GM12878 (cell line): ENCODE results near the gene SHROOM3. TPM values are rescaled to one million over a fixed set of nuclear protein-coding genes. Genes with fewer than 3 reads are reported as not detected.

Experiments used
- ATAC-seq: fragments of 200-7000 bp; cut with Tn5 transposase; 3 replicates; pipeline ENCODE4 v1.9.1; 2020; ENCODE audit warnings: mild to moderate bottlenecking, moderate library complexity
- BruUV-seq: library from RNA; stranded (reverse); fragments of 400-500 nt; replicated peaks from 2 replicates; lab custom pipeline; 2021; lab: Mats Ljungman, UMichigan
- CTCF ChIA-PET: fragments of 300-600 bp; sonication (Branson Sonifier 250); formaldehyde crosslinking; extraction: SDS; loops from one replicate; lab custom pipeline; 2021; ENCODE audit warnings: inconsistent platforms; lab: Yijun Ruan, JAX
- POLR2A ChIA-PET: fragments of 350-600 bp; formaldehyde crosslinking; extraction: SDS; loops from one replicate; lab custom pipeline; 2021; ENCODE audit warnings: inconsistent platforms; lab: Charles Lee
- RAD21 ChIA-PET: fragments of 300-600 bp; sonication (Branson Sonifier 250); formaldehyde crosslinking; loops from one replicate; lab custom pipeline; 2023; ENCODE audit warnings: antibody characterized with exemption; ENCODE audit not compliant: unreplicated experiment; lab: Charles Lee
- SMC1A ChIA-PET: fragments of 300-600 bp; sonication (Branson Sonifier 250); formaldehyde crosslinking; loops from one replicate; lab custom pipeline; 2023; ENCODE audit not compliant: unreplicated experiment, uncharacterized antibody; lab: Charles Lee
- DNase-seq: peaks from one replicate; pipeline ENCODE4 v3.0.0-alpha.2; 2011; ENCODE audit warnings: low read depth, low spot score
- FAIRE-seq: peaks from 3 replicates; lab custom pipeline; 2011; peaks lifted over from hg19 to GRCh38; lab: Jason Lieb, UNC
- H2AFZ ChIP-seq: 2 replicates; pipeline ENCODE4 v1.6.0; 2011; ENCODE audit warnings: low read depth, low read length, control low read depth; ENCODE audit not compliant: control insufficient read depth
- H3K27ac ChIP-seq: 2 replicates; pipeline ENCODE4 v1.5.1; 2011; ENCODE audit warnings: control low read depth; ENCODE audit not compliant: control insufficient read depth, insufficient read depth
- H3K27me3 ChIP-seq, 2 experiments: replicated peaks in 1 of 2; 2 replicates each; pipeline versions ENCODE4 v1.6.0 to v1.6.1; 2011; ENCODE audit warnings: low read length in 1 of 2; ENCODE audit not compliant: control insufficient read depth in 2 of 2, insufficient read depth in 2 of 2
- H3K36me3 ChIP-seq, 2 experiments: 2 replicates each; pipeline ENCODE4 v1.5.1; 2011; ENCODE audit warnings: low read length in 1 of 2; ENCODE audit not compliant: control insufficient read depth in 2 of 2, insufficient read depth in 2 of 2
- H3K4me1 ChIP-seq: 2 replicates; pipeline ENCODE4 v1.6.1; 2011; ENCODE audit warnings: mild to moderate bottlenecking, low read length, moderate library complexity, mixed read lengths; ENCODE audit not compliant: control insufficient read depth, insufficient read depth
- H3K4me2 ChIP-seq: 2 replicates; pipeline ENCODE4 v1.6.0; 2011; ENCODE audit warnings: control low read depth; ENCODE audit not compliant: control insufficient read depth, insufficient read depth
- H3K4me3 ChIP-seq: fragments of 200-600 bp; sonication (generic); 2 replicates; pipeline ENCODE4 v1.5.1; 2016
- H3K79me2 ChIP-seq: 2 replicates; pipeline ENCODE4 v1.6.0; 2011; ENCODE audit warnings: low read length; ENCODE audit not compliant: control insufficient read depth, insufficient read depth
- H3K9ac ChIP-seq: 2 replicates; pipeline ENCODE4 v1.8.0; 2011; ENCODE audit warnings: low read length, control low read depth, mixed read lengths; ENCODE audit not compliant: control insufficient read depth, insufficient read depth
- H3K9me3 ChIP-seq: replicated peaks from 3 replicates; pipeline ENCODE4 v1.5.1; 2011; ENCODE audit warnings: mild to moderate bottlenecking, low read length; ENCODE audit not compliant: control insufficient read depth, insufficient read depth
- H4K20me1 ChIP-seq: 2 replicates; pipeline ENCODE4 v1.6.0; 2011; ENCODE audit not compliant: control insufficient read depth, insufficient read depth
- ATF3 ChIP-seq: IDR thresholded peaks from 2 replicates; pipeline ENCODE4 v1.6.1; 2011; ENCODE audit warnings: low read depth, mild to moderate bottlenecking, low read length, moderate library complexity, borderline replicate concordance; ENCODE audit errors: extremely low read depth
- CHD2 ChIP-seq: IDR thresholded peaks from 2 replicates; pipeline ENCODE4 v1.6.1; 2011; ENCODE audit warnings: low read depth, low read length, improper control_type of control experiment, borderline replicate concordance
- CREM ChIP-seq: IDR thresholded peaks from 2 replicates; pipeline ENCODE4 v1.6.1; 2014; ENCODE audit warnings: antibody characterized with exemption, low read depth
- JUNB ChIP-seq: IDR thresholded peaks from 2 replicates; pipeline ENCODE4 v1.6.1; 2016; ENCODE audit warnings: antibody characterized with exemption, mild to moderate bottlenecking
- PRDM15 ChIP-seq: fragments of 450-650 bp; formaldehyde crosslinking; IDR thresholded peaks from 2 replicates; pipeline ENCODE4 v1.4.0; 2020; ENCODE audit warnings: mild to moderate bottlenecking, moderate library complexity
- RAD21 ChIP-seq: IDR thresholded peaks from 2 replicates; pipeline ENCODE4 v1.6.1; 2011; ENCODE audit warnings: mild to moderate bottlenecking, low read depth, low read length, moderate library complexity; ENCODE audit not compliant: insufficient read depth
- RFX5 ChIP-seq: IDR thresholded peaks from 2 replicates; pipeline ENCODE4 v1.6.1; 2011; ENCODE audit warnings: low read depth, low read length, improper control_type of control experiment
- SIX5 ChIP-seq: IDR thresholded peaks from 2 replicates; pipeline ENCODE4 v1.6.1; 2011; ENCODE audit warnings: mild to moderate bottlenecking, low read depth, low read length, moderate library complexity; ENCODE audit not compliant: severe bottlenecking
- TAF1 ChIP-seq: IDR thresholded peaks from 2 replicates; pipeline ENCODE4 v1.6.1; 2011; ENCODE audit warnings: mild to moderate bottlenecking, low read depth, low read length, borderline replicate concordance
- TBL1XR1 ChIP-seq: IDR thresholded peaks from 2 replicates; pipeline ENCODE4 v1.6.1; 2012; ENCODE audit warnings: low read depth, low read length, improper control_type of control experiment
- ZBED1 ChIP-seq: IDR thresholded peaks from 2 replicates; pipeline ENCODE4 v1.6.1; 2016; ENCODE audit warnings: borderline replicate concordance
- ZNF207 ChIP-seq: fragments of 450-650 bp; IDR thresholded peaks from 2 replicates; pipeline ENCODE4 v1.6.1; 2014; ENCODE audit warnings: antibody characterized with exemption, mild to moderate bottlenecking, borderline replicate concordance
- ZNF24 ChIP-seq: fragments of 450-650 bp; IDR thresholded peaks from 2 replicates; pipeline ENCODE4 v1.6.1; 2017; ENCODE audit warnings: antibody characterized with exemption, mild to moderate bottlenecking
- WGBS: methylation state at CpG from one replicate; pipeline ENCODE4 v1.1.6; 2016; ENCODE audit warnings: low lambda C conversion rate; ENCODE audit not compliant: insufficient replicate concordance, insufficient coverage; ENCODE audit errors: missing lambda C conversion rate; 5-methylcytosine and 5-hydroxymethylcytosine counted together
- in situ Hi-C: fragments of 300-500 bp; cut with MboI; formaldehyde crosslinking; loops from 9 replicates; pipeline ENCODE4 v1.14.3; 2018; ENCODE audit warnings: mixed read lengths
- intact Hi-C: fragments of 100-400 bp; cut with micrococcal nuclease; formaldehyde crosslinking; loops from one replicate; pipeline ENCODE4 v1.14.2; 2022; ENCODE audit not compliant: unreplicated experiment
- polyA plus RNA-seq, 11 experiments: library from polyadenylated mRNA; depleted of rRNA in 4 of 11; unstranded in 6 of 11; stranded (reverse) in 5 of 11; fragments of >200 nt; fragmentation: Nextera tagmentation in 4 of 11; fragmentation: Illumina TruSeq in 1 of 11; extraction: Ambion mirVana in 4 of 11; extraction: Trizol in 1 of 11; gene quantifications; 1 replicate in 1 of 11; 2 replicates in 10 of 11; pipeline versions ENCODE4 v1.2.1 to v1.2.3, GENCODE V29; 2011 to 2016; ENCODE audit warnings: inconsistent platforms in 2 of 11, missing spikeins in 2 of 11, low read depth in 1 of 11
- total RNA-seq, 4 experiments: library from RNA; depleted of rRNA in 3 of 4; stranded (reverse); fragments of >200 nt in 3 of 4; fragmentation: Illumina TruSeq in 1 of 4; extraction: Trizol in 1 of 4; gene quantifications; 2 replicates each; pipeline versions ENCODE4 v1.2.1 to v1.2.3, GENCODE V29; 2013 to 2021
- TF ChIP-seq, protein P1 (sequence below): fragments of 450-650 bp; IDR thresholded peaks from 2 replicates; pipeline ENCODE4 v1.6.1; 2017; ENCODE audit warnings: mild to moderate bottlenecking, moderate library complexity
- TF ChIP-seq, protein P2 (sequence below): IDR thresholded peaks from 2 replicates; pipeline ENCODE4 v1.6.1; 2011; ENCODE audit warnings: borderline replicate concordance, low read depth, mild to moderate bottlenecking, moderate library complexity, mixed read lengths, low read length; ENCODE audit not compliant: insufficient read depth; ENCODE audit errors: extremely low read length

The SHROOM3 gene
- total and polyA plus RNA-seq, 10 of the 15 experiments (the other 5 are each of a cell fraction or from before 2014, with no cell fraction given): under 0.01 to 0.29 (median 0.08) TPM; not detected in 1

GRCh38 chr4:76576824-76577223 is 141.8 kb downstream of the SHROOM3 start:
- no peak overlapping the region for H3K4me3 ChIP-seq
- no peaks in the 10 kb centered on the region for H4K20me1 ChIP-seq
- H3K27me3 ChIP-seq: peaks cover 1 to 2% of the 10 kb centered on the region in 2 experiments; a peak in 1 of 4 replicates
- BruUV-seq: no TSS peak
- SMC1A ChIA-PET: no interaction called here
- RAD21 ChIA-PET: no interaction called here
- H3K4me2 ChIP-seq: no peak overlapping the region
- H3K27ac ChIP-seq: no peak overlapping the region
- WGBS: 88% methylated on average over 4 of the region's 4 CpGs
- no peaks in the 10 kb centered on the region for H3K9me3 ChIP-seq
- intact Hi-C loops (no loop called here), in situ Hi-C loops (no loop called here)
- CTCF ChIA-PET: no interaction called here
- no peaks in the 10 kb centered on the region for H3K36me3 ChIP-seq
- H2AFZ ChIP-seq: no peak overlapping the region
- DNase-seq (no peak), FAIRE-seq (no peak), ATAC-seq (no peak)
- H3K4me1 ChIP-seq: no peaks in the 10 kb centered on the region
- no peaks in the 10 kb centered on the region for H3K79me2 ChIP-seq
- POLR2A ChIA-PET: no interaction called here
- H3K9ac ChIP-seq: no peak overlapping the region
- TF ChIP-seq ZNF24: no peak
- no peak for TF ChIP-seq TBL1XR1
- TF ChIP-seq CREM: no peak
- no peak for TF ChIP-seq ZBED1
- TF ChIP-seq PRDM15 (CRISPR knock-in tag): no peak
- no peak for TF ChIP-seq JUNB
- no peak for TF ChIP-seq CHD2
- no peak for TF ChIP-seq ATF3
- TF ChIP-seq, protein P1, sequence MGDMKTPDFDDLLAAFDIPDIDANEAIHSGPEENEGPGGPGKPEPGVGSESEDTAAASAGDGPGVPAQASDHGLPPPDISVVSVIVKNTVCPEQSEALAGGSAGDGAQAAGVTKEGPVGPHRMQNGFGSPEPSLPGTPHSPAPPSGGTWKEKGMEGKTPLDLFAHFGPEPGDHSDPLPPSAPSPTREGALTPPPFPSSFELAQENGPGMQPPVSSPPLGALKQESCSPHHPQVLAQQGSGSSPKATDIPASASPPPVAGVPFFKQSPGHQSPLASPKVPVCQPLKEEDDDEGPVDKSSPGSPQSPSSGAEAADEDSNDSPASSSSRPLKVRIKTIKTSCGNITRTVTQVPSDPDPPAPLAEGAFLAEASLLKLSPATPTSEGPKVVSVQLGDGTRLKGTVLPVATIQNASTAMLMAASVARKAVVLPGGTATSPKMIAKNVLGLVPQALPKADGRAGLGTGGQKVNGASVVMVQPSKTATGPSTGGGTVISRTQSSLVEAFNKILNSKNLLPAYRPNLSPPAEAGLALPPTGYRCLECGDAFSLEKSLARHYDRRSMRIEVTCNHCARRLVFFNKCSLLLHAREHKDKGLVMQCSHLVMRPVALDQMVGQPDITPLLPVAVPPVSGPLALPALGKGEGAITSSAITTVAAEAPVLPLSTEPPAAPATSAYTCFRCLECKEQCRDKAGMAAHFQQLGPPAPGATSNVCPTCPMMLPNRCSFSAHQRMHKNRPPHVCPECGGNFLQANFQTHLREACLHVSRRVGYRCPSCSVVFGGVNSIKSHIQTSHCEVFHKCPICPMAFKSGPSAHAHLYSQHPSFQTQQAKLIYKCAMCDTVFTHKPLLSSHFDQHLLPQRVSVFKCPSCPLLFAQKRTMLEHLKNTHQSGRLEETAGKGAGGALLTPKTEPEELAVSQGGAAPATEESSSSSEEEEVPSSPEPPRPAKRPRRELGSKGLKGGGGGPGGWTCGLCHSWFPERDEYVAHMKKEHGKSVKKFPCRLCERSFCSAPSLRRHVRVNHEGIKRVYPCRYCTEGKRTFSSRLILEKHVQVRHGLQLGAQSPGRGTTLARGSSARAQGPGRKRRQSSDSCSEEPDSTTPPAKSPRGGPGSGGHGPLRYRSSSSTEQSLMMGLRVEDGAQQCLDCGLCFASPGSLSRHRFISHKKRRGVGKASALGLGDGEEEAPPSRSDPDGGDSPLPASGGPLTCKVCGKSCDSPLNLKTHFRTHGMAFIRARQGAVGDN: no peak
- no peak for TF ChIP-seq ZNF207
- no peak for TF ChIP-seq TAF1
- TF ChIP-seq SIX5: no peak
- TF ChIP-seq RAD21: no peak
- TF ChIP-seq, protein P2, sequence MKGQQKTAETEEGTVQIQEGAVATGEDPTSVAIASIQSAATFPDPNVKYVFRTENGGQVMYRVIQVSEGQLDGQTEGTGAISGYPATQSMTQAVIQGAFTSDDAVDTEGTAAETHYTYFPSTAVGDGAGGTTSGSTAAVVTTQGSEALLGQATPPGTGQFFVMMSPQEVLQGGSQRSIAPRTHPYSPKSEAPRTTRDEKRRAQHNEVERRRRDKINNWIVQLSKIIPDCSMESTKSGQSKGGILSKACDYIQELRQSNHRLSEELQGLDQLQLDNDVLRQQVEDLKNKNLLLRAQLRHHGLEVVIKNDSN: no peak
- TF ChIP-seq RFX5: no peak
